Endothelial cell of umbilical vein (primary cell): Measurements from ENCODE around the gene BCL11B. TPM values are rescaled to one million over a fixed set of nuclear protein-coding genes. Genes with fewer than 3 reads are reported as not detected.

ENCODE experiments used
- BruUV-seq: library from RNA; stranded (reverse); fragments of 400-500 nt; replicated peaks from 2 replicates; lab custom pipeline; 2021; lab: Mats Ljungman, UMichigan
- CTCF ChIA-PET: fragments of 300-600, 350-600 bp; sonication (Branson Sonifier 250); formaldehyde crosslinking; loops from one replicate; lab custom pipeline; 2021; ENCODE audit warnings: antibody characterized with exemption, inconsistent platforms; lab: Charles Lee
- POLR2A ChIA-PET: fragments of 300-600, 350-600 bp; sonication (Branson Sonifier 250); formaldehyde crosslinking; loops from one replicate; lab custom pipeline; 2021; ENCODE audit warnings: antibody characterized with exemption, inconsistent platforms; lab: Charles Lee
- DNase-seq: peaks from one replicate; pipeline ENCODE4 v3.0.0-alpha.2; 2011; ENCODE audit warnings: low read depth, low spot score
- FAIRE-seq: peaks from 2 replicates; lab custom pipeline; 2011; peaks lifted over from hg19 to GRCh38; lab: Jason Lieb, UNC
- H2AFZ ChIP-seq: 2 replicates; pipeline ENCODE4 v1.6.0; 2012; ENCODE audit warnings: low read depth, low read length, control low read depth, inconsistent platforms
- H3K27ac ChIP-seq: 2 replicates; pipeline ENCODE4 v1.5.1; 2011; ENCODE audit warnings: low read depth, mild to moderate bottlenecking, control low read depth, low read length, moderate library complexity; ENCODE audit not compliant: insufficient read depth
- H3K27me3 ChIP-seq, 2 experiments: 2 replicates each; pipeline versions ENCODE4 v1.6.0 to v1.6.1; 2011; ENCODE audit warnings: low read length in 2 of 2, mixed read lengths in 1 of 2; ENCODE audit not compliant: control insufficient read depth in 2 of 2, insufficient read depth in 2 of 2
- H3K36me3 ChIP-seq, 2 experiments: 2 replicates in 1 of 2; 3 replicates in 1 of 2; pipeline ENCODE4 v1.5.1; 2011; ENCODE audit warnings: low read length in 2 of 2, mild to moderate bottlenecking in 1 of 2, moderate library complexity in 1 of 2; ENCODE audit not compliant: control insufficient read depth in 2 of 2, insufficient read depth in 2 of 2; ENCODE audit errors: extremely low read depth in 1 of 2
- H3K4me1 ChIP-seq: 3 replicates; pipeline ENCODE4 v1.5.1; 2011; ENCODE audit warnings: mild to moderate bottlenecking, low read length; ENCODE audit not compliant: control insufficient read depth, insufficient read depth; ENCODE audit errors: extremely low read depth
- H3K4me2 ChIP-seq: 2 replicates; pipeline ENCODE4 v1.6.1; 2011; ENCODE audit warnings: low read length, control low read depth, mixed read lengths; ENCODE audit not compliant: insufficient read depth
- H3K4me3 ChIP-seq, 3 experiments: fragments of 200-600 bp in 1 of 3; sonication (generic), shearing (Covaris generic) in 1 of 3; replicated peaks in 1 of 3; 2 replicates each; pipeline ENCODE4 v1.5.1; 2011 to 2016; ENCODE audit warnings: control low read depth in 3 of 3, low read length in 3 of 3, mild to moderate bottlenecking in 2 of 3, inconsistent platforms in 1 of 3, low read depth in 1 of 3, moderate library complexity in 1 of 3; ENCODE audit not compliant: insufficient read depth in 1 of 3
- H3K79me2 ChIP-seq: 2 replicates; pipeline ENCODE4 v1.6.0; 2012; ENCODE audit warnings: low read length, inconsistent platforms; ENCODE audit not compliant: control insufficient read depth, insufficient read depth
- H3K9ac ChIP-seq: replicated peaks from 2 replicates; pipeline ENCODE3; 2011; ENCODE audit warnings: low read length, control low read depth; ENCODE audit not compliant: insufficient read depth; ENCODE audit errors: extremely low read depth
- H3K9me1 ChIP-seq: replicated peaks from 3 replicates; pipeline ENCODE4 v1.6.0; 2011; ENCODE audit warnings: mild to moderate bottlenecking, low read length; ENCODE audit not compliant: control insufficient read depth, insufficient read depth; ENCODE audit errors: extremely low read depth
- H3K9me3 ChIP-seq: replicated peaks from 2 replicates; pipeline ENCODE4 v1.5.1; 2012; ENCODE audit warnings: low read length, inconsistent platforms; ENCODE audit not compliant: control insufficient read depth, insufficient read depth
- H4K20me1 ChIP-seq: replicated peaks from 2 replicates; pipeline ENCODE3; 2011; ENCODE audit warnings: mild to moderate bottlenecking, low read length; ENCODE audit not compliant: control insufficient read depth, insufficient read depth; ENCODE audit errors: extremely low read depth
- CTCF ChIP-seq, 2 donors: IDR thresholded peaks; 1 replicate in 1 of 2; 2 replicates in 1 of 2; pipeline ENCODE4 v1.5.1; 2011; ENCODE audit warnings: low read length in 2 of 2, mild to moderate bottlenecking in 2 of 2, moderate library complexity in 2 of 2, control low read depth in 1 of 2, inconsistent platforms in 1 of 2, low read depth in 1 of 2; ENCODE audit not compliant: insufficient read depth in 1 of 2; ENCODE audit errors: extremely low read depth in 1 of 2
- EZH2 ChIP-seq: IDR thresholded peaks from 2 replicates; pipeline ENCODE4 v1.6.1; 2012; ENCODE audit warnings: borderline replicate concordance, low read depth, mild to moderate bottlenecking, moderate library complexity, low read length, inconsistent platforms; ENCODE audit not compliant: severe bottlenecking
- FOS ChIP-seq: IDR thresholded peaks from 2 replicates; pipeline ENCODE4 v1.6.1; 2011; ENCODE audit warnings: mild to moderate bottlenecking, low read length, moderate library complexity, borderline replicate concordance; ENCODE audit not compliant: insufficient read depth
- GATA2 ChIP-seq: IDR thresholded peaks from 2 replicates; pipeline ENCODE4 v1.7.0; 2011; ENCODE audit warnings: low read depth, mild to moderate bottlenecking, moderate library complexity, mixed read lengths, low read length; ENCODE audit not compliant: insufficient read length, insufficient read depth
- JUN ChIP-seq: IDR thresholded peaks from 2 replicates; pipeline ENCODE4 v1.6.1; 2011; ENCODE audit warnings: borderline replicate concordance, low read depth; ENCODE audit not compliant: insufficient read length, insufficient read depth
- MAX ChIP-seq: IDR thresholded peaks from 2 replicates; pipeline ENCODE4 v1.6.1; 2011; ENCODE audit not compliant: insufficient read depth, insufficient read length
- MYC ChIP-seq: IDR thresholded peaks from one replicate; pipeline ENCODE4 v1.6.1; 2011; ENCODE audit warnings: mild to moderate bottlenecking, low read depth, low read length
- POLR2A ChIP-seq: IDR thresholded peaks from 2 replicates; pipeline ENCODE4 v1.6.1; 2012; ENCODE audit warnings: low read depth, mild to moderate bottlenecking, control low read depth, low read length
- POLR2AphosphoS5 ChIP-seq: IDR thresholded peaks from 2 replicates; pipeline ENCODE4 v1.6.1; 2012; ENCODE audit warnings: low read depth, mild to moderate bottlenecking, control low read depth, low read length, moderate library complexity; ENCODE audit not compliant: insufficient read depth
- dilution Hi-C: fragments of 300-500 bp; cut with MboI; formaldehyde crosslinking; loops from one replicate; pipeline ENCODE4 v1.15.0; 2019; ENCODE audit warnings: low sequenced_read_pairs; ENCODE audit not compliant: extremely low pct_ligation_motif_present
- intact Hi-C: fragments of 100-400 bp; cut with micrococcal nuclease; formaldehyde crosslinking; loops from one replicate; pipeline ENCODE4 v1.10.0; 2022
- polyA plus RNA-seq, 4 experiments: library from polyadenylated mRNA; depleted of rRNA in 3 of 4; stranded (reverse) in 3 of 4; unstranded in 1 of 4; fragments of >200 nt; gene quantifications; 2 replicates each; pipeline versions ENCODE4 v1.2.1 to v1.2.3, GENCODE V29; 2011 to 2012; ENCODE audit warnings: missing spikeins in 1 of 4
- total RNA-seq: library from RNA; stranded (reverse); gene quantifications from 2 replicates; pipeline ENCODE4 v1.2.3, GENCODE V29; 2021

Gene BCL11B
- total and polyA plus RNA-seq, 2 donors (not counting 3 experiments of a cell fraction or from before 2014, with no cell fraction given): 0.03 to 0.07 TPM

- intact Hi-C loops: no loop called here
- BruUV-seq: no TSS peak
These were observed 79.9 kb downstream of the BCL11B start for GRCh38 chr14:99192028-99192621.

GRCh38 chr14:99191395-99192027 lies 80.5 kb downstream of the BCL11B start:
- DNase-seq (no peak), FAIRE-seq (no peak)
- no peaks in the 10 kb centered on the region for H4K20me1 ChIP-seq
- H3K4me2 ChIP-seq: no peak overlapping the region
- ChIA-PET POLR2A (no interaction called here), CTCF (interaction anchor here (0.6 kb wide), 1 partner anchor 76 kb away, joined by 3 read pairs; no protein-coding TSS in a partner anchor)
- TF ChIP-seq POLR2A (no peak), MYC (no peak), FOS (no peak), POLR2AphosphoS5 (no peak), JUN (no peak), MAX (no peak), GATA2 (no peak), EZH2 (no peak), CTCF (IDR thresholded peaks at IDR 0.05; ENCODE audit: extremely low read depth in 1 of 2, insufficient read depth in 1 of 2, low read depth in 1 of 2, low read length in 2 of 2) (no peak)
- H3K4me3 ChIP-seq: no peak overlapping the region
- no peaks in the 10 kb centered on the region for H3K36me3 ChIP-seq
- H3K79me2 ChIP-seq: no peaks in the 10 kb centered on the region
- no peaks in the 10 kb centered on the region for H3K27me3 ChIP-seq
- dilution Hi-C loops (no loop called here), intact Hi-C loops (no loop called here)
- H3K27ac ChIP-seq: no peak overlapping the region
- no TSS peak for BruUV-seq
- H3K9me3 ChIP-seq: no peaks in the 10 kb centered on the region
- no peak overlapping the region for H2AFZ ChIP-seq
- no peaks in the 10 kb centered on the region for H3K4me1 ChIP-seq
- no peak overlapping the region for H3K9ac ChIP-seq
- H3K9me1 ChIP-seq: no peaks in the 10 kb centered on the region

More at GRCh38 chr14:99192028-99192621, 79.9 kb downstream of the BCL11B start:
- CTCF ChIA-PET: interaction anchor here (0.6 kb wide), 1 partner anchor 75 kb away, joined by 3 read pairs; no protein-coding TSS in a partner anchor
- H3K9ac ChIP-seq: no peak overlapping the region
- TF ChIP-seq POLR2A (no peak), JUN (no peak)
- no peaks in the 10 kb centered on the region for H3K9me1 ChIP-seq
- no peaks in the 10 kb centered on the region for H4K20me1 ChIP-seq
- H3K4me2 ChIP-seq: no peak overlapping the region
- H3K27me3 ChIP-seq: no peaks in the 10 kb centered on the region
- H3K4me3 ChIP-seq: no peak overlapping the region
- POLR2A ChIA-PET: no interaction called here
- DNase-seq: peak; percentile 46
- H3K4me1 ChIP-seq: no peaks in the 10 kb centered on the region
- no peaks in the 10 kb centered on the region for H3K9me3 ChIP-seq
- no peaks in the 10 kb centered on the region for H3K36me3 ChIP-seq
- H3K27ac ChIP-seq: no peak overlapping the region
- no peaks in the 10 kb centered on the region for H3K79me2 ChIP-seq
- H2AFZ ChIP-seq: no peak overlapping the region
- dilution Hi-C loops: no loop called here
- no peak for FAIRE-seq
